ENCODE measurements around the gene EZH2.

DNA sequence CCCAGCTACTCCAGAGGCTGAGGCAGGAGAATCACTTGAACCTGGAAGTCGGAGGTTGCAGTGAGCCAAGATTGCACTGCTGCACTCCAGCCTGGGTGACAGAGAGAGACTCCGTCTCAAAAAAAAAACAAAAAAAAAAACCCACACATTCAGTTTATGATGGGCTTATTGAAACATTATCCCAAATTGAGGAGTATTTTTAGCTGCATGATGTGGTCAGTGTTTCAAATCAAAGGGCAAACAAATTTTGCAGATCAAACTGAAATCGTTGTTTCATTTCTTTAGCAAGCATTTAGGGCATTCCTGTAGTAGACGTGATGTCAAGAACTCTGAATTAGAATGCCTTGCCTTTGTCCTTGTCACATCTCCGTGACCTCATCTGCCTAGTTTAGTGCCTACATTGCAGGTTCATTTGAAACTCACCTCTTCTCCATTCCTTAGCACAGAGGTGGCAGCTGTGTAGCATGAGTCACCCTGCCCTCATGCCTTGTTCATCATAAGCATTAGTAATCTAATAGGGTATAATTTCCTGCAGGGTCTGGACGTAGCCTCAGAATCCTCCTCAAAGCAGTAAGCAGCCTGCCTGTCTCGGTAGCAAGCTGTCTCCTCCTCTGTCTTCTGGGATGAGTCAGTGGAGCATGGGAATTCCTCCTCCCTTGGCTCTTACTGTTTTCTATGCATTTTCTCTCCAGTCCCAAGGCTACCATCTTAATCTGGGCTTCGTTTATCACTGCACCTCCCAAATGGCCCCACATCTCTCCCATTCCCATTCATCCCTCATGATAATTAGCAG, 111.6 kb downstream of the EZH2 start:
- TF ChIP-seq POLR2AphosphoS5 (IDR thresholded peaks at IDR 0.05), result no peak
- TF ChIP-seq, protein P1, sequence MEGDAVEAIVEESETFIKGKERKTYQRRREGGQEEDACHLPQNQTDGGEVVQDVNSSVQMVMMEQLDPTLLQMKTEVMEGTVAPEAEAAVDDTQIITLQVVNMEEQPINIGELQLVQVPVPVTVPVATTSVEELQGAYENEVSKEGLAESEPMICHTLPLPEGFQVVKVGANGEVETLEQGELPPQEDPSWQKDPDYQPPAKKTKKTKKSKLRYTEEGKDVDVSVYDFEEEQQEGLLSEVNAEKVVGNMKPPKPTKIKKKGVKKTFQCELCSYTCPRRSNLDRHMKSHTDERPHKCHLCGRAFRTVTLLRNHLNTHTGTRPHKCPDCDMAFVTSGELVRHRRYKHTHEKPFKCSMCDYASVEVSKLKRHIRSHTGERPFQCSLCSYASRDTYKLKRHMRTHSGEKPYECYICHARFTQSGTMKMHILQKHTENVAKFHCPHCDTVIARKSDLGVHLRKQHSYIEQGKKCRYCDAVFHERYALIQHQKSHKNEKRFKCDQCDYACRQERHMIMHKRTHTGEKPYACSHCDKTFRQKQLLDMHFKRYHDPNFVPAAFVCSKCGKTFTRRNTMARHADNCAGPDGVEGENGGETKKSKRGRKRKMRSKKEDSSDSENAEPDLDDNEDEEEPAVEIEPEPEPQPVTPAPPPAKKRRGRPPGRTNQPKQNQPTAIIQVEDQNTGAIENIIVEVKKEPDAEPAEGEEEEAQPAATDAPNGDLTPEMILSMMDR (IDR thresholded peaks at IDR 0.05), result no peak
- TF ChIP-seq POLR2A (IDR thresholded peaks at IDR 0.05), result no peak
- no peak for TF ChIP-seq EP300 (IDR thresholded peaks at IDR 0.05)
